Measurements from ENCODE around the gene LMF1. TPM values are rescaled to one million over a fixed set of nuclear protein-coding genes. Genes with fewer than 3 reads are reported as not detected.

Gene LMF1
- total and polyA plus RNA-seq, 9 of the 15 experiments (the other 6 are each of a cell fraction or from before 2014, with no cell fraction given), result 0.11 to 1.6 (median 0.55) TPM; not detected in 1

GRCh38 chr16:856811-857210 lies 114.0 kb downstream of the LMF1 start:
- in situ Hi-C loops (cut with MboI), result no loop called here
- Histone ChIP-seq H3K27me3 (ENCODE audit: control insufficient read depth in 2 of 2, insufficient read depth in 2 of 2, low read length in 2 of 2) (peaks cover 7 to 39% of the 10 kb centered on the region in 2 experiments; a peak in 3 of 5 replicates), H3K79me2 (ENCODE audit: control insufficient read depth, insufficient read depth, low read length) (no peaks in the 10 kb centered on the region), H4K20me1 (replicated peaks; ENCODE audit: control insufficient read depth, insufficient read depth, low read length) (no peaks in the 10 kb centered on the region), H3K36me3 (ENCODE audit: control insufficient read depth, insufficient read depth, low read length) (no peaks in the 10 kb centered on the region), H3K9ac (ENCODE audit: insufficient read depth in 1 of 2, low read depth in 2 of 2, low read length in 2 of 2) (no peak overlapping the region), H2AFZ (ENCODE audit: low read depth, low read length) (no peak overlapping the region), H3K4me2 (ENCODE audit: insufficient read depth, low read length) (no peak overlapping the region), H3K9me1 (ENCODE audit: control insufficient read depth, insufficient read depth, low read length) (no peaks in the 10 kb centered on the region), H3K27ac (ENCODE audit: extremely low read depth, low read depth, low read length) (no peak overlapping the region), H3K4me1 (replicated peaks in 1 of 2; ENCODE audit: control insufficient read depth in 2 of 2, insufficient read depth in 2 of 2, low read length in 2 of 2) (no peaks in the 10 kb centered on the region; a peak in 1 of 5 replicates), H3K9me3 (replicated peaks; ENCODE audit: control insufficient read depth, insufficient read depth, low read depth, low read length) (0 out of 2 replicates have a peak, but pooled peaks cover 2% of the 10 kb centered on the region), H3K4me3 (no peak overlapping the region)
- ATAC-seq (no peak), FAIRE-seq (no peak), DNase-seq (ENCODE audit: extremely low read depth in 1 of 4, low spot score in 3 of 4) (no peak)
- intact Hi-C loops (cut with micrococcal nuclease), result no loop called here
- TF ChIP-seq SMARCA5 (IDR thresholded peaks at IDR 0.05), result no peak
- no peak for TF ChIP-seq PRPF4 (IDR thresholded peaks at IDR 0.05; ENCODE audit: insufficient read depth, low read depth, low read length, poor library complexity, severe bottlenecking)
- TF ChIP-seq KDM4B (IDR thresholded peaks at IDR 0.05; ENCODE audit: borderline replicate concordance in 2 of 2, low read depth in 1 of 2), result no peak
- TF ChIP-seq ZNF592 (IDR thresholded peaks at IDR 0.05), result no peak
- TF ChIP-seq NR0B1 (IDR thresholded peaks at IDR 0.05; ENCODE audit: partially characterized antibody), result no peak
- no peak for TF ChIP-seq ATF1 (CRISPR knock-in tag; IDR thresholded peaks at IDR 0.05)
- TF ChIP-seq ATF1 (tag; IDR thresholded peaks at IDR 0.05), result no peak
- TF ChIP-seq ZNF507 (tag; conservative IDR thresholded peaks at IDR 0.05), result no peak
- no peak for TF ChIP-seq SMARCB1 (IDR thresholded peaks at IDR 0.05; ENCODE audit: insufficient read length, low read depth)
- TF ChIP-seq NEUROD1 (IDR thresholded peaks at IDR 0.05; ENCODE audit: borderline replicate concordance, low read depth, low read length, partially characterized antibody), result no peak
- no peak for TF ChIP-seq ZNF133 (CRISPR knock-in tag; IDR thresholded peaks at IDR 0.05)
- TF ChIP-seq ARID1B (IDR thresholded peaks at IDR 0.05), result no peak
- no peak for TF ChIP-seq ZBTB34 (CRISPR knock-in tag; IDR thresholded peaks at IDR 0.05)
- TF ChIP-seq PHF20 (IDR thresholded peaks at IDR 0.05; ENCODE audit: partially characterized antibody), result no peak
- no peak for TF ChIP-seq MECOM (CRISPR knock-in tag; IDR thresholded peaks at IDR 0.05)
- no peak for TF ChIP-seq CREB5 (CRISPR knock-in tag; IDR thresholded peaks at IDR 0.05)
- 57% methylated on average over 16 of the region's 24 CpGs for WGBS (ENCODE audit: insufficient coverage, low coverage, missing lambda C conversion rate)
- ChIA-PET POLR2A (no interaction called here), CTCF (ENCODE audit: low intra/inter-chr PET ratio) (no interaction called here)
- no TSS peak for BruUV-seq (replicated peaks)

Data from K562 (cell line).